Middle frontal gyrus (tissue), 1 donor: ENCODE results near the gene XRN2.

Source experiments
- DNase-seq: peaks from one replicate; pipeline ENCODE4 v3.0.0-alpha.2; 2015; ENCODE audit warnings: low spot score; ENCODE audit errors: extremely low spot score

XRN2 gene, protein sequence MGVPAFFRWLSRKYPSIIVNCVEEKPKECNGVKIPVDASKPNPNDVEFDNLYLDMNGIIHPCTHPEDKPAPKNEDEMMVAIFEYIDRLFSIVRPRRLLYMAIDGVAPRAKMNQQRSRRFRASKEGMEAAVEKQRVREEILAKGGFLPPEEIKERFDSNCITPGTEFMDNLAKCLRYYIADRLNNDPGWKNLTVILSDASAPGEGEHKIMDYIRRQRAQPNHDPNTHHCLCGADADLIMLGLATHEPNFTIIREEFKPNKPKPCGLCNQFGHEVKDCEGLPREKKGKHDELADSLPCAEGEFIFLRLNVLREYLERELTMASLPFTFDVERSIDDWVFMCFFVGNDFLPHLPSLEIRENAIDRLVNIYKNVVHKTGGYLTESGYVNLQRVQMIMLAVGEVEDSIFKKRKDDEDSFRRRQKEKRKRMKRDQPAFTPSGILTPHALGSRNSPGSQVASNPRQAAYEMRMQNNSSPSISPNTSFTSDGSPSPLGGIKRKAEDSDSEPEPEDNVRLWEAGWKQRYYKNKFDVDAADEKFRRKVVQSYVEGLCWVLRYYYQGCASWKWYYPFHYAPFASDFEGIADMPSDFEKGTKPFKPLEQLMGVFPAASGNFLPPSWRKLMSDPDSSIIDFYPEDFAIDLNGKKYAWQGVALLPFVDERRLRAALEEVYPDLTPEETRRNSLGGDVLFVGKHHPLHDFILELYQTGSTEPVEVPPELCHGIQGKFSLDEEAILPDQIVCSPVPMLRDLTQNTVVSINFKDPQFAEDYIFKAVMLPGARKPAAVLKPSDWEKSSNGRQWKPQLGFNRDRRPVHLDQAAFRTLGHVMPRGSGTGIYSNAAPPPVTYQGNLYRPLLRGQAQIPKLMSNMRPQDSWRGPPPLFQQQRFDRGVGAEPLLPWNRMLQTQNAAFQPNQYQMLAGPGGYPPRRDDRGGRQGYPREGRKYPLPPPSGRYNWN

DNA sequence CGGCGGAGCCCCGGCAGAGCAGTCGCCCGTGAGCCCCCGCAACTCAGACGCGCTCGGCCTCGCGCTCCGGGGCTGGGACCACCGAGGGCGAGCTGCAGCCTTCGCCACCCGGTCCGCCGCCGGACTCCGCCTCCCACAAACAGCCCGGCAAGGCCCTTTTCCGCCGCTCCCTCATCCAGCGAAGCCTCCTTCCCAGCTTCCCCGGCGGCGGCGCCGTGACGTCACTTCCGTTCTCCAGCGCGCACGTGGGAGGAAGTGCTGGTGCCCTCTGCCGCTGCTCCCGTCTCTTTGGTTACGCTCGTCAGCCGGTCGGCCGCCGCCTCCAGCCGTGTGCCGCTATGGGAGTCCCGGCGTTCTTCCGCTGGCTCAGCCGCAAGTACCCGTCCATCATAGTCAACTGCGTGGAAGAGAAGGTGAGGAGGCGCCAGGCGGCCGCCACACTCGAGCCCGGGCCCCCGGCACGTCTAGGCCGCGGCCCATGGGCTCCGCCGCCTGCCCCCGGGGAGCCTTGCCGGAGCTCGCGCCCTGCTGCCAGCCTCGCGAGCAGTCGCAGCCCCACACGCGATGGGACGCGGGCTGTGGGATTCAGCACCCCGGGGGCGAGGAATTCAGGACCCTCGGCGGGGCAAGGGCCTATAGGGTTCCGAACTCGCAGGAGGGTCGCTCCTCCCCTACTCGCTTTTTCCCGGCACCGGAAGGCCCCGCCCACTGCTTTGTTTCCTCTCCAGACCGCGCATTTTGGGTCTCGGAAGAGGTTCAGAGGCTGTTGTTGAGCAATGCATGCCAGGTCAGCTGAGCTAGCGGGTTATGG is at the start of gene XRN2:
XRN2 (plus strand) TSS at position 271 of the 811 bp plus-strand sequence; CDS start at position 339, 68 bp downstream.
- DNase-seq = peak; percentile 93

GRCh38 chr20:21257192-21257591 is 45.9 kb upstream of the XRN2 start:
- DNase-seq = no peak

DNA sequence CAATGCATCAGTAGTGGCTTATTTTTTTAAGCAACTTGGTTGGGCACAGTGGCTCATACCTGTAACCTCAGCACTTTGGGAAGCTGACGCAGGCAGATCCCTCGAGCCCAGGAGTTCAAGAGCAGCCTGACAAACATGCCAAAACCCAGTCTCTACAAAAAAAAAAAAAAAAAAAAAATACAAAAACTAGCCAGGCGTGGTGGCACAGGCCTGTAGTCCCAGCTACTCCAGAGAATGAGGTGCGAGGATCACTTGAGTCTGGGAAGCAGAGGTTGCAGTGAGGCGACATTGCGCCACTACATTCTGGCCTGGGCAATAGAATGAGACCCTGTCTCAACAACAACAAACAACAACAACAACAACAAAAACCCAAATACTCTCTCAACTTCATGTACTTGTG is 44.7 kb upstream of the XRN2 start:
- no peak for DNase-seq

DNA sequence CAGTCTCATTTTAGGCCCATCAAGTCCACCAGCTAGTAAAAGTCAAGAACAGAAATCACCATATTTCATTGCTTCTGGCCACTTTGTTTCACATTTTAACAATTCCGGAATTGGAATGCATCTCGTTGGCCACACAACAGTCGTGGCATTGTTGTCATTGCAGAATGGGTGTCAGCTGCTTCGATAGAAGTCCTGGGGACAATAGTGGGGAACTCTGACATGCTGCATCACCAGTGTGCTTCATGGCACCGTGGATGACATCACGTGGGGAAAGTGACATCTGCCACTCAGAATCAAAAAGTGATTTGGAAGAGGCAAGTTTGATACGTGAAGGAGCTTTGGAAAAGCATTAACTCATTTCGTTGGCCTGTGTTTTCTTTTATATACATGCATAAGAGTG is 43.8 kb upstream of the XRN2 start:
- DNase-seq = peak; percentile 18

DNA sequence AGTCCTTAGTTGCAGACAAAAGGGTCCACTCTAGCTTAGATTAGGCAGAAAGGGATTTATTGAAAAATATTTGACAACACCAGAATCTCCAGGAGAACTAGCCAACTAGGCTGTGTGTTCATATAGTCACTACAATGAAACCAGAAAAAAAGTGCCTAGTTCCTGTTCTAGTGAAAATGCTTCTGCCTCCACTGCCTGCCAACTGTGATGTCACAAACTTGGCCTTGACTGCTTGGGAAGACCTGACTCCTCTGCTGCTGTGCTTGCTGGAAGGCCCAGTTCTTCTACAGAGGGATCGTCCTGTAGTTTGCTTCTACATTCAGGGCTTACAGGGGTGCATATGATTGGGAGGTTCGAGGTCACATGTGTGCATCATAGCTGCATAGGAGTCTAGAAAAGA is 40.3 kb upstream of the XRN2 start:
- DNase-seq = no peak

GRCh38 chr20:21265261-21266190 is 37.6 kb upstream of the XRN2 start:
- DNase-seq = no peak

- DNase-seq = no peak
Observed at GRCh38 chr20:21266191-21266536, 37.0 kb upstream of the XRN2 start.

DNA sequence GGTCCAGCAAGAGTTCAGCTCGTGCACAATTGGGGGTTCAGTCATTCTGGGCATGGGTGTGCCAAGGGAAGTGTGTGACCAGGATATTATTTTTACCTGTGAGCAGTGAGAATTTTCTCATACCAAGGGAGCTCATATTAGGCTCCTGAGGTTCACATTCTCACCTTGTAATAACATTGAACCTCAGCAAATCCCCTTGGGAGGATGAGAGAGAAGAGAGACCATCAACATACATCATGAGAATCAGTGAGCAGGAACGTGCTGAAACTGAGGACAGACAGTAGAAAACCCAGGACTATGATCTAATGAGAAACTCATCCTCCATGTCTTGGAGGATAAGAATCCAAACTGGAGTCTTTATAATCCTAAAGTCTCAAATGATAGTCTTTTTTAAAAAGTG is 33.4 kb upstream of the XRN2 start:
- DNase-seq = no peak

DNA sequence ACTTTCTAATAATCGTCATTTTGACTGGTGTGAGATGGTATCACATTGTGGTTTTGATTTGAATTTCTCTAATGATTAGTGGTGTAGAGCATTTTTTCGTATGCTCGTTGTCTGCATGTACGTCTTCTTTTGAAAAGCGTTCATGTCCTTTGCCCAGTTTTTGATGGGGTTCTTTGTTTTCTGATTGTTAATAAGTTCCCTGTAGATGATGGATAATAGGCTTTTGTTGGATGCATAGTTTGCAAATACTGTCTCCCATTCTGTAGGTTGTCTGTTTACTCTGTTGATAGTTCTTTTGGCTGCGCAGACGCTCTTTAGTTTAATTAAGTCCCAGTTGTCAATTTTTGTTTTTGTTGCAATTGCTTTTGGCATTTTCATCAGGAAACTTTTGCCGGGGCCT is 32.3 kb upstream of the XRN2 start:
- DNase-seq = no peak

GRCh38 chr20:21272279-21272678 is 30.9 kb upstream of the XRN2 start:
- DNase-seq = no peak

- no peak for DNase-seq
Observed at GRCh38 chr20:21272679-21273078, 30.5 kb upstream of the XRN2 start.

DNA sequence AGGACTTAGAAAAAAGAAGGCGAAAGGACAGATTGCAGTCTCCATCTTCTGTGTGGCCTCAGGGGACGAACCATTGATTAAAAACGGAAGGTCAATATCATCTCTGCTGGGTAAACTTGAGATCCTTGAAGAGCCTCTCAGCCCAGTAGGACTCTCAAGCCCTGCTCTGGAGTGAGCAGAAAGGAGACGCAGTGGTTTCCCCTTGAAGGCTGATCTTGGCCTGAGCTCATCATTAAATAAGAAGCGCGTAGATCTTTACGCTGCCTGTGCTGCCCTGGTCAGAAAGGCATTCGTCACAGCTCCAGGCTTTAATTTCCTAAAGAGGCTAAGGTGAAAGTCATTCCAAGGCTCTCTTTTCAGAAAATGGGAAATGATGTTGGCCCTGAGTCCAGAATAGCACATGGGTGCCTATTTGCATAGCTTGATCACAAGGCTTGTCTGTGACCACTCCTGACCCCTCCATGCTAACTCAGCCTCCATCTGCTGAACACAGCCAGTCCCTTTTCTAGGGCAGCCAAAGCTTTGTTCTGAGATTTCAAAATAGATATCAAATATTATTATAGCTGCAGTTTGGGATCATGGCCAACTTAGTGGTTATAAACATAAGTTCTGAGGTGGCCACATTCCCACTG is 29.3 kb upstream of the XRN2 start:
- no peak for DNase-seq

GRCh38 chr20:21278829-21279228 is 24.3 kb upstream of the XRN2 start:
- DNase-seq = no peak

DNA sequence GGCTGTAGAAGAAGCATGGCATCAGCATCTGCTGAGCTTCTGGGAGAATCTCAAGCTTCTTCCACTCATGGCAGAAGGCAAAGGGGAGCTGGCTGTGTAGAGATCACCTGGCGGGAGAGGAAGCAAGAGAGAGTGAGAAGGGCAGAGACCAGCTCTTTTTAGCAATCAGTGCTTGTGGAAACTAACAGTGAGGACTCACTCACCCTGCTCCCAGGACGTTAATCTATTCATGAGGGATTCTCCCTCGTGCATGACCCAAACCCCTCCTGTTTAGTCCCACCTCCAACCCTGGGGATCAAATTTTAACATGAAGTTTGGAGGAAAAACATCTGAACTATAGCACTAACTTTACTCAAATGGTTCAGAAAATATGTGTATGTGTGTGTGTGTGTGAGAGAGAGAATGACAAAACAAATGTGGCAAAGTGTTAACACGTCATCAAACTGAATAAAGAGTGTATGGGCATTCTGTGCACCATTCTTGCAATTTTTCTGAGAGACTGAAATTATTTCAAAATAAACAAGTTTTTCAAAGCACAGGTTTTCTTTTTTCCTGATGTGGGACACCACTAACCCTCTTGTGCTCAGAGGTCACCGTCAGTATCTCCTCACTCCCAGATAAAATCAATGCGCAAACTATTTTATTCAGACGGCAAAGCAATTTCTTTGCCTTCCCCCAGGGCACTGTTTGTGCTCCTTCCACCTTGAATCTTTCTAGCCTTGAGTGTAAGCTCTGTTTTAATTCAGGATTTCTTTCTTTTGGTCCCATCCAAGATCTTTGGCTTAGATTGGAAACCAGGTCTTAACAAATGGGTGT is 23.2 kb upstream of the XRN2 start:
- DNase-seq = no peak

GRCh38 chr20:21280522-21281016 is 22.6 kb upstream of the XRN2 start:
- no peak for DNase-seq

GRCh38 chr20:21286775-21287174 is 16.4 kb upstream of the XRN2 start:
- no peak for DNase-seq

- no peak for DNase-seq
Observed at GRCh38 chr20:21288587-21289370, 14.4 kb upstream of the XRN2 start.

GRCh38 chr20:21289651-21290050 is 13.5 kb upstream of the XRN2 start:
- no peak for DNase-seq
